Measurements from ENCODE around the gene PLA2G6. TPM values are rescaled to one million over a fixed set of nuclear protein-coding genes. Genes with fewer than 3 reads are reported as not detected.
A peak's percentile ranks its signal among the peaks of the same experiment; 100 is the strongest.
"Not testable (repeated sequence)": the region's sequence is repeated elsewhere in the genome, so short reads cannot be mapped to it uniquely, and the experiment has no call there.

Gene PLA2G6
- total RNA-seq, 1 donor from 2014 or later = 35.8 TPM

- DNase-seq (ENCODE audit: extremely low spot score in 2 of 2) = no peak
- H3K4me1 ChIP-seq = no peaks in the 10 kb centered on the region
- no peak for TF ChIP-seq POLR2A (IDR thresholded peaks at IDR 0.05)
- TF ChIP-seq POLR2AphosphoS5 (IDR thresholded peaks at IDR 0.05; ENCODE audit: insufficient read depth in 1 of 2, low read depth in 1 of 2) = no peak
- TF ChIP-seq, protein P1, sequence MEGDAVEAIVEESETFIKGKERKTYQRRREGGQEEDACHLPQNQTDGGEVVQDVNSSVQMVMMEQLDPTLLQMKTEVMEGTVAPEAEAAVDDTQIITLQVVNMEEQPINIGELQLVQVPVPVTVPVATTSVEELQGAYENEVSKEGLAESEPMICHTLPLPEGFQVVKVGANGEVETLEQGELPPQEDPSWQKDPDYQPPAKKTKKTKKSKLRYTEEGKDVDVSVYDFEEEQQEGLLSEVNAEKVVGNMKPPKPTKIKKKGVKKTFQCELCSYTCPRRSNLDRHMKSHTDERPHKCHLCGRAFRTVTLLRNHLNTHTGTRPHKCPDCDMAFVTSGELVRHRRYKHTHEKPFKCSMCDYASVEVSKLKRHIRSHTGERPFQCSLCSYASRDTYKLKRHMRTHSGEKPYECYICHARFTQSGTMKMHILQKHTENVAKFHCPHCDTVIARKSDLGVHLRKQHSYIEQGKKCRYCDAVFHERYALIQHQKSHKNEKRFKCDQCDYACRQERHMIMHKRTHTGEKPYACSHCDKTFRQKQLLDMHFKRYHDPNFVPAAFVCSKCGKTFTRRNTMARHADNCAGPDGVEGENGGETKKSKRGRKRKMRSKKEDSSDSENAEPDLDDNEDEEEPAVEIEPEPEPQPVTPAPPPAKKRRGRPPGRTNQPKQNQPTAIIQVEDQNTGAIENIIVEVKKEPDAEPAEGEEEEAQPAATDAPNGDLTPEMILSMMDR (IDR thresholded peaks at IDR 0.05) = no peak
- no peak overlapping the region for H3K27ac ChIP-seq
- H3K27me3 ChIP-seq = no peaks in the 10 kb centered on the region
- intact Hi-C loops (cut with DNase I) = no loop called here
- peaks cover 0 to 4% of the 10 kb centered on the region in 2 donors for H3K36me3 ChIP-seq
- no peak overlapping the region for H3K4me3 ChIP-seq
- no peaks in the 10 kb centered on the region for H3K9me3 ChIP-seq
These were observed 56.5 kb downstream of the PLA2G6 start for GRCh38 chr22:38125038-38125610.

DNA sequence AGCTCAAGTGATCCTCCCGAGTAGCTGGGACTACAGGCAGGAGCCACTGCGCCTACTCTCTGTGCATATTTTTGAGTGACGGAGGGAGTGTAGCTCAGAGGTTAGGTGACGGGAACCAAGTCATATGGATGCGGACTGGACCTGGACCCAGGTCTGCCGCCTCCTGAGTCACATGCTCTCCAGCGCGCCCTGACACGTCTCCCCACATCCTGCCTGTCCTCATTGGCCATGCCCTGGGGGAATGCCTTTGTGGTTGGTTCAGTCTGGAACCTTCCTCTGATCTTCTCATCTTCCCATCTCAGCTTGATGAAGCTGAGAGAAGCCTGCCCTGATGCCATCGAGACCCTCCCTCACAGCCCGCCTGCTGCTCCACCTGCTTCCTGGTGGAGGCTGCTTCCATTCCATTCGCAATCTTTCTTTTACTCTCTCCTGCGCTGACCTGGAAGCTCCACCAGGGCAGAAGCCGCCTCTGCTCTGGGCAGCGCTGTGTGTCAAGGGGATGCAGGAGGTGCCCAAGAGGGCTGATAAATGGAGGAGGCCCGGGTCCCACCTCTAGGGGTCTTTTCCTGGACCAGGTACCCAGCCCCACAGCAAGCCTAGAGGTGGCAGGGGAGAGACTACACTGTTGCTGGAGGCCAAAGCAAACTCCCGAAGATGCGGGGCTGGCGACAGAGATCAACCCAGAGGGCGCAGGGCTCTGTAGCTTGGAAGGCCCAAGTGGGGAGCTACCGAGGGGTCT lies 57.2 kb downstream of the PLA2G6 start:
- no peaks in the 10 kb centered on the region for H3K4me1 ChIP-seq
- H3K27ac ChIP-seq = no peak overlapping the region
- peaks cover 0 to 4% of the 10 kb centered on the region in 2 donors for H3K36me3 ChIP-seq
- no peaks in the 10 kb centered on the region for H3K27me3 ChIP-seq
- no peak overlapping the region for H3K4me3 ChIP-seq
- TF ChIP-seq POLR2AphosphoS5 (IDR thresholded peaks at IDR 0.05; ENCODE audit: insufficient read depth in 1 of 2, low read depth in 1 of 2) (peak in 1 of 2 donors; percentile 23), POLR2A (IDR thresholded peaks at IDR 0.05) (no peak)
- TF ChIP-seq, protein P1 (IDR thresholded peaks at IDR 0.05) = no peak
- intact Hi-C loops (cut with DNase I) = no loop called here
- no peak for DNase-seq (ENCODE audit: extremely low spot score in 2 of 2)
- no peaks in the 10 kb centered on the region for H3K9me3 ChIP-seq

- Histone ChIP-seq H3K36me3 (no peaks in the 10 kb centered on the region), H3K4me1 (no peaks in the 10 kb centered on the region), H3K27ac (no peak overlapping the region), H3K4me3 (no peak overlapping the region), H3K27me3 (no peaks in the 10 kb centered on the region), H3K9me3 (no peaks in the 10 kb centered on the region)
- intact Hi-C loops (cut with DNase I) = no loop called here
- DNase-seq (ENCODE audit: extremely low spot score in 2 of 2) = no peak
- no peak for TF ChIP-seq POLR2A (IDR thresholded peaks at IDR 0.05)
- TF ChIP-seq, protein P1 (IDR thresholded peaks at IDR 0.05) = no peak
- no peak for TF ChIP-seq POLR2AphosphoS5 (IDR thresholded peaks at IDR 0.05; ENCODE audit: insufficient read depth in 1 of 2, low read depth in 1 of 2)
These were observed 59.0 kb downstream of the PLA2G6 start for GRCh38 chr22:38122616-38123015.

DNA sequence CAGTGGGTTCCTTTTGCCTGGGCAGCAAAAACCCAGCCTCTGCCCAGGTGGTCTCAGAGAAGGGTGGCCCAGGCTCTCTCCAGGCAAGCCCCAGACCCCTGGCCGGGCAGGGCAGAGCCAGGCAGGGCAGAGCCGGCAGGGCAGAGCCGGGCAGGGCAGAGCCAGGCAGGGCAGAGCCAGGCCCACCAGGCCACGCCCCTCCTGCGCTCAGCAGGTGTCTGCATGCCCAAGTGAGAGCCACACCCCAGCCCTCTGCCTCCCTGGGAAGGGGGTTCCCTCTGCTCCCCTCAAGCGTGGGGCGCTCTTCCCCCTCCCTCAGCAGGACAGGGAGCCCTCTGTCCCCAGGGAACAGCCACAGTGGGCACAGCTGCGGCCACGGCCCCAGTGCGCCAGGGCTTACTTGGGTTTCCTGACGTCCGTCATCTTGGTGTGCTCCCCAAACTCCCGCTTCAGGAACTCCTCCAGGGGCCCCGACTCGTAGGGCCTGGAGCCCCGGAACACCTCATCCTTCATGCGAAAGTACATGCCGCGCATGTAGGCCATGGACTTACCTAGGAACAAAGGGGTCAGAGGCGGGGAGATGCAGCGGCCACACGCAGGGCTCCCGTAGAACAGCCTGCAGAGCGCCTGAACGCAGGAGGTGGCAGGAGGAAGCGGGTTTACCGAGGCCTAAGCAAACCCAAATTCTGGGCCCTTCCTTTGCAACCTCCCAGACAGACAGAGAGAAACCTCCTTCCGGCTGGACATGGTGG lies 61.1 kb downstream of the PLA2G6 start:
- no peaks in the 10 kb centered on the region for H3K27me3 ChIP-seq
- no peaks in the 10 kb centered on the region for H3K9me3 ChIP-seq
- TF ChIP-seq, protein P1 (IDR thresholded peaks at IDR 0.05) = no peak
- TF ChIP-seq POLR2A (IDR thresholded peaks at IDR 0.05) (no peak), POLR2AphosphoS5 (IDR thresholded peaks at IDR 0.05; ENCODE audit: insufficient read depth in 1 of 2, low read depth in 1 of 2) (no peak)
- DNase-seq (ENCODE audit: extremely low spot score in 2 of 2) = no peak
- H3K27ac ChIP-seq = no peak overlapping the region
- no peaks in the 10 kb centered on the region for H3K4me1 ChIP-seq
- intact Hi-C loops (cut with DNase I) = no loop called here
- H3K36me3 ChIP-seq = no peaks in the 10 kb centered on the region
- H3K4me3 ChIP-seq = no peak overlapping the region

- intact Hi-C loops (cut with DNase I) = loop anchor here (10.0 kb wide), 1 partner anchor 236 kb away; no protein-coding TSS in a partner anchor
- DNase-seq (ENCODE audit: extremely low spot score in 2 of 2); H3K4me1 ChIP-seq; H3K9me3 ChIP-seq; H3K27me3 ChIP-seq; H3K36me3 ChIP-seq; H3K27ac ChIP-seq; H3K4me3 ChIP-seq: not testable (repeated sequence)
These were observed 62.9 kb downstream of the PLA2G6 start for GRCh38 chr22:38118747-38119146.
